ENCODE measurements around the gene PRKCB.
"Not testable (repeated sequence)": the region's sequence is repeated elsewhere in the genome, so short reads cannot be mapped to it uniquely, and the experiment has no call there.

Gene PRKCB

GRCh38 chr16:24151482-24151939 is 315.7 kb downstream of the PRKCB start:
- H3K36me3 Mint-ChIP-seq, result peaks cover 41 to 55% of the 10 kb centered on the region in 2 donors
- H3K27ac Mint-ChIP-seq, result peak overlapping the region; percentile 39
- no peak for DNase-seq
- peak overlapping the region in 1 of 2 donors; percentile 2 for H3K4me3 Mint-ChIP-seq
- no peaks in the 10 kb centered on the region for H3K27me3 Mint-ChIP-seq
- H3K9me3 Mint-ChIP-seq, result peaks cover 0 to 3% of the 10 kb centered on the region in 2 donors
- peaks cover 11 to 43% of the 10 kb centered on the region in 2 donors for H3K4me1 Mint-ChIP-seq
- peak; percentile 57 to 70 for ATAC-seq (replicated peaks)

GRCh38 chr16:24152048-24152447 is 316.3 kb downstream of the PRKCB start:
- Mint-ChIP-seq H3K27ac (peak overlapping the region; percentile 11), H3K4me1 (peaks cover 11 to 43% of the 10 kb centered on the region in 2 donors), H3K36me3 (peaks cover 41 to 61% of the 10 kb centered on the region in 2 donors)
- DNase-seq; ATAC-seq (replicated peaks); H3K4me3 Mint-ChIP-seq; H3K9me3 Mint-ChIP-seq; H3K27me3 Mint-ChIP-seq: not testable (repeated sequence)

- DNase-seq, result no peak
- Mint-ChIP-seq H3K27me3 (no peaks in the 10 kb centered on the region), H3K4me3 (no peak overlapping the region), H3K9me3 (peaks cover 0 to 3% of the 10 kb centered on the region in 2 donors), H3K36me3 (peaks cover 43 to 64% of the 10 kb centered on the region in 2 donors), H3K4me1 (peaks cover 11 to 43% of the 10 kb centered on the region in 2 donors), H3K27ac (peak overlapping the region; percentile 48)
- ATAC-seq (replicated peaks), result no peak
These were observed 317.0 kb downstream of the PRKCB start for GRCh38 chr16:24152826-24153225.

GRCh38 chr16:24156777-24157176 is 321.0 kb downstream of the PRKCB start:
- Mint-ChIP-seq H3K36me3 (peaks cover 33 to 56% of the 10 kb centered on the region in 2 donors), H3K27me3 (no peaks in the 10 kb centered on the region), H3K4me1 (peaks cover 8 to 17% of the 10 kb centered on the region in 2 donors), H3K4me3 (no peak overlapping the region), H3K9me3 (peaks cover 0 to 2% of the 10 kb centered on the region in 2 donors), H3K27ac (no peak overlapping the region)
- no peak for ATAC-seq (replicated peaks)
- no peak for DNase-seq

GRCh38 chr16:24163935-24164334 is 328.2 kb downstream of the PRKCB start:
- Mint-ChIP-seq H3K9me3 (no peaks in the 10 kb centered on the region), H3K36me3 (peaks cover 28 to 32% of the 10 kb centered on the region in 2 donors), H3K27ac (no peak overlapping the region), H3K27me3 (no peaks in the 10 kb centered on the region), H3K4me3 (no peak overlapping the region), H3K4me1 (peaks cover 6 to 8% of the 10 kb centered on the region in 2 donors)
- no peak for DNase-seq
- ATAC-seq (replicated peaks), result no peak

- H3K27me3 Mint-ChIP-seq, result no peaks in the 10 kb centered on the region
- H3K4me3 Mint-ChIP-seq, result no peak overlapping the region
- H3K9me3 Mint-ChIP-seq, result no peaks in the 10 kb centered on the region
- peaks cover 30 to 32% of the 10 kb centered on the region in 2 donors for H3K36me3 Mint-ChIP-seq
- no peak overlapping the region for H3K27ac Mint-ChIP-seq
- DNase-seq (no peak), ATAC-seq (replicated peaks) (no peak)
- H3K4me1 Mint-ChIP-seq, result peaks cover 7 to 8% of the 10 kb centered on the region in 2 donors
These were observed 328.6 kb downstream of the PRKCB start for GRCh38 chr16:24164416-24164815.

GRCh38 chr16:24165273-24165672 is 329.5 kb downstream of the PRKCB start:
- H3K27ac Mint-ChIP-seq, result no peak overlapping the region
- H3K36me3 Mint-ChIP-seq, result peaks cover 32 to 33% of the 10 kb centered on the region in 2 donors
- H3K4me1 Mint-ChIP-seq, result peaks cover 8% of the 10 kb centered on the region in 2 donors
- ATAC-seq (replicated peaks), result no peak
- no peak overlapping the region for H3K4me3 Mint-ChIP-seq
- no peaks in the 10 kb centered on the region for H3K9me3 Mint-ChIP-seq
- no peak for DNase-seq
- H3K27me3 Mint-ChIP-seq, result no peaks in the 10 kb centered on the region

- H3K4me3 Mint-ChIP-seq, result no peak overlapping the region
- H3K9me3 Mint-ChIP-seq, result no peaks in the 10 kb centered on the region
- H3K27me3 Mint-ChIP-seq, result no peaks in the 10 kb centered on the region
- H3K36me3 Mint-ChIP-seq, result peaks cover 28 to 31% of the 10 kb centered on the region in 2 donors
- ATAC-seq (replicated peaks) (peak; percentile 63 to 87), DNase-seq (no peak)
- peaks cover 5 to 8% of the 10 kb centered on the region in 2 donors for H3K4me1 Mint-ChIP-seq
- peak overlapping the region; percentile 73 for H3K27ac Mint-ChIP-seq
These were observed 331.1 kb downstream of the PRKCB start for GRCh38 chr16:24166661-24167528.

- no peaks in the 10 kb centered on the region for H3K9me3 Mint-ChIP-seq
- no peak overlapping the region for H3K27ac Mint-ChIP-seq
- no peaks in the 10 kb centered on the region for H3K27me3 Mint-ChIP-seq
- H3K4me3 Mint-ChIP-seq, result no peak overlapping the region
- H3K36me3 Mint-ChIP-seq, result peaks cover 34 to 36% of the 10 kb centered on the region in 2 donors
- ATAC-seq (replicated peaks) (no peak), DNase-seq (no peak)
- H3K4me1 Mint-ChIP-seq, result peaks cover 5 to 8% of the 10 kb centered on the region in 2 donors
These were observed 333.1 kb downstream of the PRKCB start for GRCh38 chr16:24168856-24169255.

- H3K36me3 Mint-ChIP-seq, result peaks cover 36 to 39% of the 10 kb centered on the region in 2 donors
- DNase-seq (no peak), ATAC-seq (replicated peaks) (no peak)
- H3K27ac Mint-ChIP-seq, result no peak overlapping the region
- no peaks in the 10 kb centered on the region for H3K27me3 Mint-ChIP-seq
- H3K4me3 Mint-ChIP-seq, result no peak overlapping the region
- peaks cover 5 to 8% of the 10 kb centered on the region in 2 donors for H3K4me1 Mint-ChIP-seq
- H3K9me3 Mint-ChIP-seq, result no peaks in the 10 kb centered on the region
These were observed 334.6 kb downstream of the PRKCB start for GRCh38 chr16:24170407-24170806.

GRCh38 chr16:24174504-24174903 is 338.7 kb downstream of the PRKCB start:
- peaks cover 40 to 50% of the 10 kb centered on the region in 2 donors for H3K36me3 Mint-ChIP-seq
- H3K4me1 Mint-ChIP-seq, result no peaks in the 10 kb centered on the region

GRCh38 chr16:24174957-24175356 is 339.2 kb downstream of the PRKCB start:
- H3K4me1 Mint-ChIP-seq, result no peaks in the 10 kb centered on the region
- H3K27me3 Mint-ChIP-seq, result no peaks in the 10 kb centered on the region
- no peak overlapping the region for H3K4me3 Mint-ChIP-seq
- DNase-seq (no peak), ATAC-seq (replicated peaks) (no peak)
- H3K27ac Mint-ChIP-seq, result no peak overlapping the region
- no peaks in the 10 kb centered on the region for H3K9me3 Mint-ChIP-seq
- peaks cover 43 to 49% of the 10 kb centered on the region in 2 donors for H3K36me3 Mint-ChIP-seq

More at GRCh38 chr16:24174504-24174903, 338.7 kb downstream of the PRKCB start:
- ATAC-seq (replicated peaks) (no peak), DNase-seq (no peak)
- Mint-ChIP-seq H3K27ac (no peak overlapping the region), H3K9me3 (no peaks in the 10 kb centered on the region), H3K4me3 (no peak overlapping the region), H3K27me3 (no peaks in the 10 kb centered on the region)

- Mint-ChIP-seq H3K4me3 (no peak overlapping the region), H3K27me3 (no peaks in the 10 kb centered on the region), H3K27ac (no peak overlapping the region), H3K9me3 (no peaks in the 10 kb centered on the region), H3K36me3 (peaks cover 46 to 47% of the 10 kb centered on the region in 2 donors), H3K4me1 (no peaks in the 10 kb centered on the region)
- DNase-seq (no peak), ATAC-seq (replicated peaks) (no peak)
These were observed 342.7 kb downstream of the PRKCB start for GRCh38 chr16:24178496-24178895.

- peaks cover 37 to 41% of the 10 kb centered on the region in 2 donors for H3K36me3 Mint-ChIP-seq
- DNase-seq (no peak), ATAC-seq (replicated peaks) (no peak)
- no peaks in the 10 kb centered on the region for H3K9me3 Mint-ChIP-seq
- no peak overlapping the region for H3K4me3 Mint-ChIP-seq
- no peak overlapping the region for H3K27ac Mint-ChIP-seq
- H3K4me1 Mint-ChIP-seq, result no peaks in the 10 kb centered on the region
- H3K27me3 Mint-ChIP-seq, result no peaks in the 10 kb centered on the region
These were observed 344.7 kb downstream of the PRKCB start for GRCh38 chr16:24180451-24180850.

- Mint-ChIP-seq H3K9me3 (no peaks in the 10 kb centered on the region), H3K27me3 (no peaks in the 10 kb centered on the region), H3K36me3 (peaks cover 35 to 52% of the 10 kb centered on the region in 2 donors), H3K27ac (no peak overlapping the region), H3K4me3 (no peak overlapping the region), H3K4me1 (no peaks in the 10 kb centered on the region)
- ATAC-seq (replicated peaks) (no peak), DNase-seq (no peak)
These were observed 352.3 kb downstream of the PRKCB start for GRCh38 chr16:24188021-24188542.

Data from stimulated activated naive B cell treated with anti-CD40 and anti-IgM and Interleukin-4, amounts not matched to agents 10 μg/mL and 1 μg/mL and 100 μg/mL, for 72 hours (primary cell).